HepG2 (cell line): ENCODE results near the gene CCNA2. TPM values are rescaled to one million over a fixed set of nuclear protein-coding genes. Genes with fewer than 3 reads are reported as not detected.

Experiments used
- BCL6 ChIP-seq: IDR thresholded peaks from 2 replicates; pipeline ENCODE4 v1.6.1; 2016; ENCODE audit warnings: missing genetic modification reagents, missing compliant biosample characterization
- CEBPG ChIP-seq: IDR thresholded peaks from 2 replicates; pipeline ENCODE4 v1.6.1; 2016
- CREM ChIP-seq, 2 experiments: sonication (generic) in 1 of 2; formaldehyde crosslinking in 1 of 2; IDR thresholded peaks; 2 replicates each; pipeline versions ENCODE4 v1.4.0 to v1.6.1; 2016 to 2020; ENCODE audit warnings: antibody characterized with exemption in 1 of 2, mild to moderate bottlenecking in 1 of 2, missing genetic modification reagents in 1 of 2
- GATAD2A ChIP-seq: IDR thresholded peaks from 2 replicates; pipeline ENCODE4 v1.6.1; 2016
- HNF4A ChIP-seq: sonication (generic); formaldehyde crosslinking; IDR thresholded peaks from 2 replicates; pipeline ENCODE4 v1.4.0; 2020; ENCODE audit warnings: missing genetic modification reagents
- HNF4G ChIP-seq, 2 experiments: sonication (generic) in 1 of 2; formaldehyde crosslinking in 1 of 2; IDR thresholded peaks; 2 replicates each; pipeline versions ENCODE4 v1.4.0 to v1.6.1; 2011 to 2020; ENCODE audit warnings: borderline replicate concordance in 2 of 2, low read depth in 2 of 2, mild to moderate bottlenecking in 2 of 2, low read length in 1 of 2, missing genetic modification reagents in 1 of 2, moderate library complexity in 1 of 2
- JUND ChIP-seq: sonication (generic); formaldehyde crosslinking; IDR thresholded peaks from 2 replicates; pipeline ENCODE4 v1.8.0; 2022; ENCODE audit warnings: mild to moderate bottlenecking, missing genetic modification reagents
- KDM3A ChIP-seq: IDR thresholded peaks from 2 replicates; pipeline ENCODE4 v1.6.1; 2018; ENCODE audit warnings: low read depth, missing compliant biosample characterization
- MED1 ChIP-seq: sonication (generic); formaldehyde crosslinking; IDR thresholded peaks from 2 replicates; pipeline ENCODE4 v1.4.0; 2020; ENCODE audit warnings: missing genetic modification reagents
- NCOR1 ChIP-seq: fragments of 200-600 bp; sonication (generic); IDR thresholded peaks from 2 replicates; pipeline ENCODE4 v1.7.0; 2017; ENCODE audit warnings: antibody characterized with exemption, low read length, borderline replicate concordance
- SIN3A ChIP-seq: IDR thresholded peaks from 2 replicates; pipeline ENCODE4 v1.6.1; 2011; ENCODE audit warnings: low read depth, mild to moderate bottlenecking, control low read depth, low read length, borderline replicate concordance
- ZBTB1 ChIP-seq: sonication (generic); formaldehyde crosslinking; IDR thresholded peaks from 2 replicates; pipeline ENCODE4 v1.4.0; 2020; ENCODE audit warnings: missing genetic modification reagents, borderline replicate concordance
- ZNF331 ChIP-seq: sonication (generic); formaldehyde crosslinking; IDR thresholded peaks from 2 replicates; pipeline ENCODE4 v1.4.0; 2020; ENCODE audit warnings: missing genetic modification reagents
- ZNF33B ChIP-seq: sonication (generic); formaldehyde crosslinking; IDR thresholded peaks from 2 replicates; pipeline ENCODE4 v1.5.1; 2020; ENCODE audit warnings: mild to moderate bottlenecking, missing genetic modification reagents
- ZNF569 ChIP-seq: sonication (generic); formaldehyde crosslinking; IDR thresholded peaks from 2 replicates; pipeline ENCODE4 v1.5.0; 2020; ENCODE audit warnings: mild to moderate bottlenecking, missing genetic modification reagents, moderate library complexity, borderline replicate concordance
- ZNF577 ChIP-seq: sonication (generic); formaldehyde crosslinking; IDR thresholded peaks from 2 replicates; pipeline ENCODE4 v1.4.0; 2020; ENCODE audit warnings: mild to moderate bottlenecking, low read depth, missing genetic modification reagents, borderline replicate concordance
- ZNF614 ChIP-seq: IDR thresholded peaks from 2 replicates; pipeline ENCODE4 v1.6.1; 2018; ENCODE audit warnings: missing biosample characterization, missing genetic modification reagents, inconsistent platforms, borderline replicate concordance
- ZNF780A ChIP-seq: sonication (generic); formaldehyde crosslinking; IDR thresholded peaks from 2 replicates; pipeline ENCODE4 v1.8.0; 2022; ENCODE audit warnings: mild to moderate bottlenecking, missing genetic modification reagents, moderate library complexity
- polyA plus RNA-seq, 8 experiments: library from polyadenylated mRNA; depleted of rRNA in 3 of 8; stranded (reverse) in 7 of 8; unstranded in 1 of 8; fragments of >200 nt; fragmentation: Illumina TruSeq in 4 of 8; extraction: Trizol in 4 of 8; gene quantifications; 2 replicates each; pipeline versions ENCODE4 v1.2.1 to v1.2.3, GENCODE V29; 2011 to 2016; ENCODE audit warnings: low read depth in 4 of 8, missing spikeins in 1 of 8, mixed read lengths in 1 of 8; ENCODE audit not compliant: insufficient read depth in 1 of 8
- total RNA-seq, 5 experiments: library from RNA; depleted of rRNA; stranded (reverse); fragments of >200 nt; fragmentation: Illumina TruSeq; extraction: Trizol; gene quantifications; 2 replicates each; pipeline ENCODE4 v1.2.3, GENCODE V29; 2016; ENCODE audit warnings: low read depth in 1 of 5
- TF ChIP-seq, protein P1 (sequence below): sonication (generic); formaldehyde crosslinking; IDR thresholded peaks from 2 replicates; pipeline ENCODE4 v1.4.0; 2020; ENCODE audit warnings: mild to moderate bottlenecking, missing genetic modification reagents
- TF ChIP-seq, protein P2 (sequence below): sonication (generic); formaldehyde crosslinking; IDR thresholded peaks from 2 replicates; pipeline ENCODE4 v1.4.0; 2020; ENCODE audit warnings: missing genetic modification reagents
- TF ChIP-seq, protein P3 (sequence below): sonication (generic); formaldehyde crosslinking; IDR thresholded peaks from 2 replicates; pipeline ENCODE4 v1.8.1; 2023; ENCODE audit warnings: missing genetic modification reagents, mild to moderate bottlenecking, borderline replicate concordance
- TF ChIP-seq, protein P4 (sequence below): sonication (generic); formaldehyde crosslinking; IDR thresholded peaks from 2 replicates; pipeline ENCODE4 v1.5.0; 2020; ENCODE audit warnings: missing genetic modification reagents, mild to moderate bottlenecking, borderline replicate concordance
- TF ChIP-seq, protein P5 (sequence below): sonication (generic); formaldehyde crosslinking; IDR thresholded peaks from 2 replicates; pipeline ENCODE4 v1.5.1; 2020; ENCODE audit warnings: mild to moderate bottlenecking, missing genetic modification reagents, borderline replicate concordance

CCNA2 gene
- total and polyA plus RNA-seq, 2 of the 13 experiments (the other 11 are each of a cell fraction or from before 2014, with no cell fraction given) = 31.3 to 105 TPM

DNA sequence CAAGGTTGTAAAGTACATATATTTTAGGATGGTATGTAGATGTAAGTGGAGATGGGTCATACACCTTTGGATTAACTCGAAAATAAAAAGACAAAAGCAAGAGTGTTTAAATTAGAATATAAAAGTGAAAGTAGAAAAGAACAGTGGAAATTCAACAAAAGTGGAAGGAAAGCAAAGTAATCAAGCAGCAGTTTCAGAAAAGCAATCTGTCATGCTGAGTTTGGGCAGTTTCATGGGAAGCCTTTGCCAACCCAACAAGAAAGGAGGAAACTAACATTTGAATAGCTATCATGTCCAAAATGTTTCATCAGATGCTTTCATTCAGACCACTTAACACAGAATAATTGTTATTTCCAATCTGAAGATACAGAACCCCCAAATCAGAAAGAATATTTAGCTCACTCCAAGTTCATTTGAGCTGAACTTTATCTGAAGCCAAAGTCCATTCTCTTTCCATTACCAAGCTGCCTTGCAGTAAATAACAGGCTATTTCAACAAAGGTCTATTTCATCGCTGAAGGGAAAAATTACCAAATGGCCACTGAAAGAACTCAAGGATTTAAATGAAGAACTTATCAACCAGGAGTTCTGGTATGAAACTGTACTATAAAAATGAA lies 24.4 kb downstream of the CCNA2 start (continued):
- TF ChIP-seq KDM3A (CRISPR knock-in tag) (no peak), MED1 (CRISPR knock-in tag) (0 out of 2 replicates have a peak, but pooled peaks have one; percentile 17), ZNF780A (CRISPR knock-in tag) (no peak), ZNF577 (no peak), ZNF614 (CRISPR knock-in tag) (0 out of 2 replicates have a peak, but pooled peaks have one; percentile 13), ZNF33B (no peak), HNF4G (IDR thresholded peaks at IDR 0.05; ENCODE audit: borderline replicate concordance, low read depth, low read length) (peak; percentile 81), HNF4G (CRISPR knock-in tag; IDR thresholded peaks at IDR 0.05; ENCODE audit: borderline replicate concordance, low read depth) (no peak), SIN3A (no peak), ZNF331 (0 out of 2 replicates have a peak, but pooled peaks have one; percentile 16), CEBPG (CRISPR knock-in tag) (peak; percentile 48), NCOR1 (peak; percentile 80), ZBTB1 (CRISPR knock-in tag) (no peak), JUND (CRISPR knock-in tag) (no peak), ZNF569 (CRISPR knock-in tag) (no peak), GATAD2A (CRISPR knock-in tag) (peak; percentile 49; the same call in 1 of the 2 replicates), HNF4A (CRISPR knock-in tag) (peak; percentile 90), BCL6 (CRISPR knock-in tag) (no peak), CREM (IDR thresholded peaks at IDR 0.05) (peak; percentile 23; the same call in 1 of the 2 replicates), CREM (CRISPR knock-in tag; IDR thresholded peaks at IDR 0.05) (no peak)
- TF ChIP-seq, protein P1, sequence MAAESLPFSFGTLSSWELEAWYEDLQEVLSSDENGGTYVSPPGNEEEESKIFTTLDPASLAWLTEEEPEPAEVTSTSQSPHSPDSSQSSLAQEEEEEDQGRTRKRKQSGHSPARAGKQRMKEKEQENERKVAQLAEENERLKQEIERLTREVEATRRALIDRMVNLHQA (CRISPR knock-in tag) = no peak
- TF ChIP-seq, protein P2, sequence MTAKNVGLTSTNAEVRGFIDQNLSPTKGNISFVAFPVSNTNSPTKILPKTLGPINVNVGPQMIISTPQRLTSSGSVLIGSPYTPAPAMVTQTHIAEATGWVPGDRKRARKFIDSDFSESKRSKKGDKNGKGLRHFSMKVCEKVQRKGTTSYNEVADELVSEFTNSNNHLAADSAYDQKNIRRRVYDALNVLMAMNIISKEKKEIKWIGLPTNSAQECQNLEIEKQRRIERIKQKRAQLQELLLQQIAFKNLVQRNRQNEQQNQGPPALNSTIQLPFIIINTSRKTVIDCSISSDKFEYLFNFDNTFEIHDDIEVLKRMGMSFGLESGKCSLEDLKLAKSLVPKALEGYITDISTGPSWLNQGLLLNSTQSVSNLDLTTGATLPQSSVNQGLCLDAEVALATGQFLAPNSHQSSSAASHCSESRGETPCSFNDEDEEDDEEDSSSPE (CRISPR knock-in tag) = no peak
- TF ChIP-seq, protein P3, sequence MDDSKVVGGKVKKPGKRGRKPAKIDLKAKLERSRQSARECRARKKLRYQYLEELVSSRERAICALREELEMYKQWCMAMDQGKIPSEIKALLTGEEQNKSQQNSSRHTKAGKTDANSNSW (CRISPR knock-in tag) = no peak
- TF ChIP-seq, protein P4, sequence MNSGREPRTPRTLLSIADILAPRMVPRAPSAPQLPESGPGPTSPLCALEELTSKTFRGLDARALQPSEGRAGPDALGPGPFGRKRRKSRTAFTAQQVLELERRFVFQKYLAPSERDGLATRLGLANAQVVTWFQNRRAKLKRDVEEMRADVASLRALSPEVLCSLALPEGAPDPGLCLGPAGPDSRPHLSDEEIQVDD (CRISPR knock-in tag) = no peak
- TF ChIP-seq, protein P5, sequence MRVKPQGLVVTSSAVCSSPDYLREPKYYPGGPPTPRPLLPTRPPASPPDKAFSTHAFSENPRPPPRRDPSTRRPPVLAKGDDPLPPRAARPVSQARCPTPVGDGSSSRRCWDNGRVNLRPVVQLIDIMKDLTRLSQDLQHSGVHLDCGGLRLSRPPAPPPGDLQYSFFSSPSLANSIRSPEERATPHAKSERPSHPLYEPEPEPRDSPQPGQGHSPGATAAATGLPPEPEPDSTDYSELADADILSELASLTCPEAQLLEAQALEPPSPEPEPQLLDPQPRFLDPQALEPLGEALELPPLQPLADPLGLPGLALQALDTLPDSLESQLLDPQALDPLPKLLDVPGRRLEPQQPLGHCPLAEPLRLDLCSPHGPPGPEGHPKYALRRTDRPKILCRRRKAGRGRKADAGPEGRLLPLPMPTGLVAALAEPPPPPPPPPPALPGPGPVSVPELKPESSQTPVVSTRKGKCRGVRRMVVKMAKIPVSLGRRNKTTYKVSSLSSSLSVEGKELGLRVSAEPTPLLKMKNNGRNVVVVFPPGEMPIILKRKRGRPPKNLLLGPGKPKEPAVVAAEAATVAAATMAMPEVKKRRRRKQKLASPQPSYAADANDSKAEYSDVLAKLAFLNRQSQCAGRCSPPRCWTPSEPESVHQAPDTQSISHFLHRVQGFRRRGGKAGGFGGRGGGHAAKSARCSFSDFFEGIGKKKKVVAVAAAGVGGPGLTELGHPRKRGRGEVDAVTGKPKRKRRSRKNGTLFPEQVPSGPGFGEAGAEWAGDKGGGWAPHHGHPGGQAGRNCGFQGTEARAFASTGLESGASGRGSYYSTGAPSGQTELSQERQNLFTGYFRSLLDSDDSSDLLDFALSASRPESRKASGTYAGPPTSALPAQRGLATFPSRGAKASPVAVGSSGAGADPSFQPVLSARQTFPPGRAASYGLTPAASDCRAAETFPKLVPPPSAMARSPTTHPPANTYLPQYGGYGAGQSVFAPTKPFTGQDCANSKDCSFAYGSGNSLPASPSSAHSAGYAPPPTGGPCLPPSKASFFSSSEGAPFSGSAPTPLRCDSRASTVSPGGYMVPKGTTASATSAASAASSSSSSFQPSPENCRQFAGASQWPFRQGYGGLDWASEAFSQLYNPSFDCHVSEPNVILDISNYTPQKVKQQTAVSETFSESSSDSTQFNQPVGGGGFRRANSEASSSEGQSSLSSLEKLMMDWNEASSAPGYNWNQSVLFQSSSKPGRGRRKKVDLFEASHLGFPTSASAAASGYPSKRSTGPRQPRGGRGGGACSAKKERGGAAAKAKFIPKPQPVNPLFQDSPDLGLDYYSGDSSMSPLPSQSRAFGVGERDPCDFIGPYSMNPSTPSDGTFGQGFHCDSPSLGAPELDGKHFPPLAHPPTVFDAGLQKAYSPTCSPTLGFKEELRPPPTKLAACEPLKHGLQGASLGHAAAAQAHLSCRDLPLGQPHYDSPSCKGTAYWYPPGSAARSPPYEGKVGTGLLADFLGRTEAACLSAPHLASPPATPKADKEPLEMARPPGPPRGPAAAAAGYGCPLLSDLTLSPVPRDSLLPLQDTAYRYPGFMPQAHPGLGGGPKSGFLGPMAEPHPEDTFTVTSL (CRISPR knock-in tag) = peak; percentile 57; the same call in 1 of the 2 replicates
